IMR-90 (cell line): ENCODE measurements around the gene CDH12. TPM values are rescaled to one million over a fixed set of nuclear protein-coding genes. Genes with fewer than 3 reads are reported as not detected.

ENCODE experiments used
- ATAC-seq: fragments of 200-7000 bp; cut with Tn5 transposase; 2 replicates; pipeline ENCODE4 v1.9.1; 2020; ENCODE audit warnings: low read depth, mild to moderate bottlenecking, moderate library complexity
- BruUV-seq: library from RNA; stranded (reverse); fragments of 400-500 nt; replicated peaks from 2 replicates; lab custom pipeline; 2021; lab: Mats Ljungman, UMichigan
- CTCF ChIA-PET: fragments of 300-600 bp; formaldehyde crosslinking; extraction: SDS; loops from one replicate; lab custom pipeline; 2021; ENCODE audit warnings: antibody characterized with exemption; lab: Yijun Ruan, JAX
- POLR2A ChIA-PET: fragments of 300-600 bp; sonication (Branson Sonifier 250); formaldehyde crosslinking; loops from one replicate; lab custom pipeline; 2022; ENCODE audit warnings: antibody characterized with exemption; ENCODE audit not compliant: unreplicated experiment; lab: Charles Lee
- DNase-seq: peaks from one replicate; pipeline ENCODE4 v3.0.0; 2013
- H2AFZ ChIP-seq: replicated peaks from 2 replicates; pipeline ENCODE3; 2013; ENCODE audit warnings: low read length, mild to moderate bottlenecking; ENCODE audit not compliant: poor library complexity
- H2AK5ac ChIP-seq: 2 replicates; pipeline ENCODE4 v1.6.1; 2013; ENCODE audit warnings: low read depth, low read length, inconsistent platforms
- H2AK9ac ChIP-seq: replicated peaks from 2 replicates; pipeline ENCODE3; 2013; ENCODE audit warnings: mild to moderate bottlenecking, low read depth, low read length, moderate library complexity; ENCODE audit not compliant: poor library complexity
- H2BK120ac ChIP-seq: 2 replicates; pipeline ENCODE4 v1.6.1; 2013; ENCODE audit warnings: low read depth, low read length, inconsistent platforms
- H2BK15ac ChIP-seq: 3 replicates; pipeline ENCODE4 v1.6.1; 2013; ENCODE audit warnings: low read depth, low read length, inconsistent platforms
- H2BK20ac ChIP-seq: 2 replicates; pipeline ENCODE4 v1.6.1; 2013; ENCODE audit warnings: low read depth, mild to moderate bottlenecking, inconsistent platforms, low read length, moderate library complexity
- H2BK5ac ChIP-seq: 2 replicates; pipeline ENCODE4 v1.6.1; 2013; ENCODE audit warnings: mild to moderate bottlenecking, low read depth, low read length, inconsistent platforms; ENCODE audit not compliant: poor library complexity, severe bottlenecking
- H3K14ac ChIP-seq: replicated peaks from 2 replicates; pipeline ENCODE4 v1.6.1; 2013; ENCODE audit warnings: low read depth, low read length, inconsistent platforms
- H3K18ac ChIP-seq: 2 replicates; pipeline ENCODE4 v1.6.1; 2013; ENCODE audit warnings: low read depth, low read length, control low read depth
- H3K23ac ChIP-seq: 2 replicates; pipeline ENCODE4 v1.6.1; 2013; ENCODE audit warnings: low read depth, low read length, inconsistent platforms
- H3K27ac ChIP-seq: 2 replicates; pipeline ENCODE4 v1.5.1; 2013; ENCODE audit warnings: mild to moderate bottlenecking, control low read depth, low read length; ENCODE audit not compliant: insufficient read depth
- H3K27me3 ChIP-seq: 2 replicates; pipeline ENCODE4 v1.6.1; 2013; ENCODE audit warnings: low read length; ENCODE audit not compliant: control insufficient read depth, insufficient read depth
- H3K36me3 ChIP-seq: 2 replicates; pipeline ENCODE4 v1.6.1; 2013; ENCODE audit warnings: low read length, mixed read lengths; ENCODE audit not compliant: control insufficient read depth, insufficient read depth
- H3K4ac ChIP-seq: 2 replicates; pipeline ENCODE4 v1.6.1; 2013; ENCODE audit warnings: low read depth, low read length, inconsistent platforms
- H3K4me1 ChIP-seq: 2 replicates; pipeline ENCODE4 v1.6.1; 2013; ENCODE audit warnings: low read length, mixed read lengths; ENCODE audit not compliant: control insufficient read depth, insufficient read depth
- H3K4me2 ChIP-seq: 2 replicates; pipeline ENCODE4 v1.6.1; 2013; ENCODE audit warnings: low read depth, mild to moderate bottlenecking, control low read depth, low read length, moderate library complexity
- H3K4me3 ChIP-seq: 2 replicates; pipeline ENCODE4 v1.5.1; 2013; ENCODE audit warnings: low read depth, mild to moderate bottlenecking, control low read depth, low read length, moderate library complexity; ENCODE audit not compliant: insufficient read depth
- H3K56ac ChIP-seq: 2 replicates; pipeline ENCODE4 v1.6.1; 2013; ENCODE audit warnings: low read length, inconsistent platforms; ENCODE audit not compliant: insufficient read depth; ENCODE audit errors: extremely low read depth
- H3K79me1 ChIP-seq, 2 experiments: 2 replicates each; pipeline ENCODE4 v1.6.1; 2013; ENCODE audit warnings: low read length in 2 of 2, inconsistent platforms in 1 of 2, low read depth in 1 of 2
- H3K9ac ChIP-seq: 2 replicates; pipeline ENCODE4 v1.6.1; 2013; ENCODE audit warnings: low read depth, low read length, control low read depth
- H3K9me1 ChIP-seq: 2 replicates; pipeline ENCODE4 v1.6.1; 2013; ENCODE audit warnings: low read length, inconsistent platforms; ENCODE audit not compliant: insufficient read depth
- H3K9me3 ChIP-seq: 2 replicates; pipeline ENCODE4 v1.6.1; 2013; ENCODE audit warnings: low read length; ENCODE audit not compliant: control insufficient read depth, insufficient read depth
- H4K20me1 ChIP-seq: 2 replicates; pipeline ENCODE4 v1.6.1; 2013; ENCODE audit warnings: low read length, inconsistent platforms; ENCODE audit not compliant: insufficient read depth
- H4K5ac ChIP-seq: 2 replicates; pipeline ENCODE4 v1.6.1; 2013; ENCODE audit warnings: mild to moderate bottlenecking, low read depth, low read length, control low read depth
- H4K8ac ChIP-seq, 2 experiments: 2 replicates each; pipeline ENCODE4 v1.6.1; 2013; ENCODE audit warnings: low read depth in 2 of 2, low read length in 2 of 2, control low read depth in 1 of 2, inconsistent platforms in 1 of 2
- H4K91ac ChIP-seq: 2 replicates; pipeline ENCODE4 v1.6.1; 2013; ENCODE audit warnings: low read depth, low read length, inconsistent platforms; ENCODE audit not compliant: insufficient read depth
- FOS ChIP-seq: fragments of 150-350 bp; IDR thresholded peaks from 2 replicates; pipeline ENCODE4 v1.6.1; 2016; ENCODE audit warnings: low read depth, low read length
- MAFK ChIP-seq: IDR thresholded peaks from 2 replicates; pipeline ENCODE4 v1.6.1; 2012; ENCODE audit warnings: low read depth, low read length, improper control_type of control experiment
- NFE2L2 ChIP-seq: fragments of 150-350 bp; IDR thresholded peaks from 2 replicates; pipeline ENCODE4 v1.6.1; 2016; ENCODE audit warnings: low read depth, mild to moderate bottlenecking, low read length
- RCOR1 ChIP-seq: IDR thresholded peaks from 2 replicates; pipeline ENCODE4 v1.6.1; 2012; ENCODE audit warnings: mild to moderate bottlenecking, low read length, improper control_type of control experiment; ENCODE audit not compliant: insufficient replicate concordance
- SMC3 ChIP-seq: fragments of 150-350 bp; IDR thresholded peaks from 2 replicates; pipeline ENCODE4 v1.6.1; 2016; ENCODE audit warnings: low read depth, mild to moderate bottlenecking, antibody characterized with exemption, low read length, moderate library complexity
- dilution Hi-C: fragments of 300-500 bp; cut with HindIII; formaldehyde crosslinking; loops from one replicate; pipeline ENCODE4 v1.14.3; 2018; ENCODE audit warnings: low sequenced_read_pairs; ENCODE audit not compliant: unreplicated experiment
- in situ Hi-C: fragments of 300-500 bp; cut with MboI; formaldehyde crosslinking; loops from 3 replicates; pipeline ENCODE4 v1.14.3; 2019; ENCODE audit warnings: low sequenced_read_pairs, inconsistent platforms, mixed read lengths
- intact Hi-C: fragments of 100-400 bp; cut with micrococcal nuclease; formaldehyde crosslinking; loops from 2 replicates; pipeline ENCODE4 v1.10.0; 2022
- polyA plus RNA-seq, 3 experiments: library from polyadenylated mRNA; depleted of rRNA; stranded (reverse); fragments of >200 nt; gene quantifications; 2 replicates each; pipeline ENCODE4 v1.2.3, GENCODE V29; 2012; ENCODE audit warnings: low replicate concordance in 1 of 3
- total RNA-seq: library from RNA; depleted of rRNA; stranded (reverse); fragments of >200 nt; gene quantifications from 2 replicates; pipeline ENCODE4 v1.2.3, GENCODE V29; 2012
- TF ChIP-seq, protein P1 (sequence below): fragments of 150-350 bp; IDR thresholded peaks from 2 replicates; pipeline ENCODE4 v1.6.1; 2016; ENCODE audit warnings: low read depth, mild to moderate bottlenecking, low read length, moderate library complexity, borderline replicate concordance

The CDH12 gene
- total and polyA plus RNA-seq, 2 of the 4 experiments (the other 2 are of a cell fraction): not detected

DNA sequence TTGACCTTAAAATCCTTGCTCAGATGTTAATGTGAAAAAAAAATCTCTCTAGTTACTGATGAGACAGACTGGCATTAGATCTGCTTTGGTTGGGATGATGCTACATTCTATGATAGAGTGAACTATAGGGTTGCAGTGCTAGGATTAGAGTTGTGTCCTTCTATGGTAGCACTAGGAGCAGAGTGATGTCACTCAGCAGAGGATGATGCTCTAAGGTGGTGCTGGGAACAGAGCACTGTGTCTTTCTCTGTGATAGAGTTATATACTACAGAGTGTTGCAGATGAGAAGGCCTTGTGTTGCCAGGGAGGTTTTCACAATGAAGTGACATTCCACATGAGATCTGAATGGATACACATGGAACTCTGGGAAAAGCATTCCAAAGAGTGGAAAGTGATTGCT lies 462.3 kb downstream of the CDH12 start:
- Histone ChIP-seq H2AK5ac (no peak overlapping the region), H3K9ac (no peak overlapping the region), H3K4me1 (no peaks in the 10 kb centered on the region), H3K9me3 (no peaks in the 10 kb centered on the region), H3K9me1 (no peaks in the 10 kb centered on the region), H3K56ac (no peak overlapping the region), H3K14ac (no peak overlapping the region), H3K27ac (no peak overlapping the region), H4K8ac (no peak overlapping the region), H2AFZ (no peak overlapping the region), H2AK9ac (no peak overlapping the region), H3K27me3 (no peaks in the 10 kb centered on the region), H4K5ac (no peak overlapping the region), H4K20me1 (no peaks in the 10 kb centered on the region), H3K4ac (no peak overlapping the region), H3K18ac (no peak overlapping the region), H2BK15ac (no peak overlapping the region), H3K79me1 (no peaks in the 10 kb centered on the region), H2BK120ac (no peak overlapping the region), H4K91ac (no peak overlapping the region), H3K23ac (no peak overlapping the region), H3K36me3 (no peaks in the 10 kb centered on the region), H3K4me3 (no peak overlapping the region), H3K4me2 (no peak overlapping the region), H2BK5ac (no peak overlapping the region), H2BK20ac (no peak overlapping the region)
- ATAC-seq (no peak), DNase-seq (no peak)
- TF ChIP-seq NFE2L2: no peak
- TF ChIP-seq, protein P1, sequence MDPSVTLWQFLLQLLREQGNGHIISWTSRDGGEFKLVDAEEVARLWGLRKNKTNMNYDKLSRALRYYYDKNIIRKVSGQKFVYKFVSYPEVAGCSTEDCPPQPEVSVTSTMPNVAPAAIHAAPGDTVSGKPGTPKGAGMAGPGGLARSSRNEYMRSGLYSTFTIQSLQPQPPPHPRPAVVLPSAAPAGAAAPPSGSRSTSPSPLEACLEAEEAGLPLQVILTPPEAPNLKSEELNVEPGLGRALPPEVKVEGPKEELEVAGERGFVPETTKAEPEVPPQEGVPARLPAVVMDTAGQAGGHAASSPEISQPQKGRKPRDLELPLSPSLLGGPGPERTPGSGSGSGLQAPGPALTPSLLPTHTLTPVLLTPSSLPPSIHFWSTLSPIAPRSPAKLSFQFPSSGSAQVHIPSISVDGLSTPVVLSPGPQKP: no peak
- TF ChIP-seq RCOR1: no peak
- no peak for TF ChIP-seq MAFK
- no peak for TF ChIP-seq FOS
- TF ChIP-seq SMC3: no peak
- ChIA-PET CTCF (no interaction called here), POLR2A (no interaction called here)
- intact Hi-C loops (no loop called here), in situ Hi-C loops (no loop called here), dilution Hi-C loops (no loop called here)
- BruUV-seq: no TSS peak
